DND-41 (cell line): ENCODE results near the gene PI4KB.

Experiments
- CTCF ChIP-seq: IDR thresholded peaks from 2 replicates; pipeline ENCODE4 v1.5.1; 2012; ENCODE audit warnings: borderline replicate concordance, low read length, moderate library complexity, mild to moderate bottlenecking; ENCODE audit not compliant: poor library complexity, severe bottlenecking; ENCODE audit errors: extremely low read depth
- EZH2 ChIP-seq: IDR thresholded peaks from 3 replicates; pipeline ENCODE4 v1.6.1; 2012; ENCODE audit warnings: borderline replicate concordance, low read depth, mild to moderate bottlenecking, moderate library complexity, low read length, inconsistent platforms; ENCODE audit not compliant: severe bottlenecking

- no peak for TF ChIP-seq CTCF
- TF ChIP-seq EZH2 = no peak
Observed at GRCh38 chr1:151242442-151242841, 84.8 kb downstream of the PI4KB start.
